Adrenal gland (tissue), 12 donors: ENCODE measurements around the gene PBX1. TPM values are rescaled to one million over a fixed set of nuclear protein-coding genes. Genes with fewer than 3 reads are reported as not detected.

ENCODE experiments used
- DNase-seq, 7 donors: peaks; one replicate each; pipeline ENCODE4 v3.0.0-alpha.2; 2019 to 2020
- H3K27ac ChIP-seq, 5 donors: fragments of 200-600 bp; sonication (generic) in 4 of 5; 1 replicate in 3 of 5; 2 replicates in 2 of 5; pipeline versions ENCODE4 v1.5.1 to v1.8.0; 2016 to 2020; ENCODE audit warnings: mild to moderate bottlenecking in 1 of 5
- H3K27me3 ChIP-seq: fragments of 200-600 bp; 2 replicates; pipeline ENCODE4 v1.8.0; 2021
- H3K36me3 ChIP-seq, 2 donors: fragments of 200-600 bp; replicated peaks in 1 of 2; 1 replicate in 1 of 2; 2 replicates in 1 of 2; pipeline versions ENCODE4 v1.5.1 to v1.8.0; 2018 to 2022
- H3K4me1 ChIP-seq, 2 donors: fragments of 200-600 bp; replicated peaks in 1 of 2; 1 replicate in 1 of 2; 2 replicates in 1 of 2; pipeline versions ENCODE4 v1.5.1 to v1.8.0; 2018 to 2021
- H3K4me3 ChIP-seq, 4 donors: fragments of 200-600 bp; sonication (generic) in 3 of 4; one replicate each; pipeline ENCODE4 v1.5.1; 2016 to 2018
- H3K9me3 ChIP-seq, 3 donors: fragments of 200-600 bp; sonication (generic) in 1 of 3; replicated peaks in 1 of 3; 1 replicate in 2 of 3; 2 replicates in 1 of 3; pipeline versions ENCODE4 v1.5.1 to v1.8.0; 2016 to 2021
- CTCF ChIP-seq, 6 experiments: fragments of 450-650 bp in 4 of 6; fragments of 200-600 bp in 2 of 6; sonication (generic) in 1 of 6; IDR thresholded peaks; 1 replicate in 5 of 6; 2 replicates in 1 of 6; pipeline versions ENCODE4 v1.5.1 to v1.8.0; 2016 to 2021; ENCODE audit warnings: antibody characterized with exemption in 6 of 6, mild to moderate bottlenecking in 2 of 6, moderate library complexity in 1 of 6
- POLR2A ChIP-seq, 2 donors: fragments of 450-650 bp; IDR thresholded peaks; one replicate each; pipeline ENCODE4 v1.6.1; 2017; ENCODE audit warnings: antibody characterized with exemption in 2 of 2, mild to moderate bottlenecking in 2 of 2, moderate library complexity in 1 of 2
- WGBS, 4 donors: extraction: QIAGEN DNeasy Blood & Tissue Kit in 2 of 4; methylation state at CpG; one replicate each; pipeline versions ENCODE4 v1.1.5 to v1.1.7; 2013 to 2017; 5-methylcytosine and 5-hydroxymethylcytosine counted together
- intact Hi-C, 2 donors: fragments of 100-400 bp; cut with DNase I; formaldehyde crosslinking; loops; one replicate each; pipeline versions ENCODE4 v1.14.1 to v1.15.0; 2022 to 2023
- polyA plus RNA-seq, 3 donors: library from polyadenylated mRNA; stranded (reverse); fragments of 200-250 nt in 2 of 3; fragments of 350-450 nt in 1 of 3; fragmentation: Illumina TruSeq in 1 of 3; extraction: RNeasy Lipid Tissue Mini Kit (QIAGEN cat#74804) in 1 of 3; gene quantifications; one replicate each; pipeline ENCODE4 v1.2.3, GENCODE V29; 2013 to 2014
- total RNA-seq, 9 donors: library from RNA; depleted of rRNA in 4 of 9; stranded (reverse); fragments of >200 nt in 4 of 9; fragments of 120-200 nt in 1 of 9; fragmentation: NEBNext Ultra II Directional in 1 of 9; extraction: Animal tissue kit (Norgen Biotek cat#: 25700) in 1 of 9; gene quantifications; one replicate each; pipeline versions ENCODE4 v1.1.0 to v1.2.4, GENCODE V29; 2013 to 2023
- donor health status: healthy with polysubstance abuse.
- donor health status: Bipolar disorder and iron deficiency.
- donor health status: DM: yes; HTN: yes; CAD: no.
- donor health status: DM: no; HTN: no; CAD: no.
- donor health status: DM: no; HTN: no; CAD: no.
- donor health status: DM: yes; HTN: yes; CAD: no.

PBX1 gene
- total and polyA plus RNA-seq, 12 donors = 13.0 to 294 (median 99.3) TPM

- TF ChIP-seq POLR2A (IDR thresholded peaks at IDR 0.05) = no peak
- no peak for TF ChIP-seq CTCF (IDR thresholded peaks at IDR 0.05)
Observed at GRCh38 chr1:164563721-164564360, 4.9 kb downstream of the PBX1 start.

GRCh38 chr1:164564378-164564777 lies 5.4 kb downstream of the PBX1 start:
- 61 to 67% (median 63%) methylated on average over 3 of the region's 3 CpGs for WGBS, 4 donors

More at GRCh38 chr1:164563721-164564360, 4.9 kb downstream of the PBX1 start:
- H3K36me3 ChIP-seq = no peaks in the 10 kb centered on the region
- H3K4me1 ChIP-seq = peaks cover 29 to 60% of the 10 kb centered on the region in 2 donors
- H3K27me3 ChIP-seq = no peaks in the 10 kb centered on the region
- peak overlapping the region in 1 of 4 donors; percentile 75 for H3K4me3 ChIP-seq
- intact Hi-C loops = no loop called here
- no peaks in the 10 kb centered on the region for H3K9me3 ChIP-seq
- H3K27ac ChIP-seq = peak overlapping the region in 3 of 5 donors; percentile 32 to 65 (median 49)
- DNase-seq = no peak
- 45 to 56% (median 52%) methylated on average over 10 of the region's 10 CpGs for WGBS, 4 donors

GRCh38 chr1:164565357-164565756 lies 6.4 kb downstream of the PBX1 start:
- H3K4me3 ChIP-seq = peak overlapping the region in 1 of 4 donors; percentile 36
- peaks cover 29 to 69% of the 10 kb centered on the region in 2 donors for H3K4me1 ChIP-seq
- H3K36me3 ChIP-seq = no peaks in the 10 kb centered on the region
- DNase-seq = no peak
- WGBS, 4 donors = 30 to 49% (median 41%) methylated on average over 2 of the region's 2 CpGs
- H3K27ac ChIP-seq = peak overlapping the region in 2 of 5 donors; percentile 23 to 29
- H3K9me3 ChIP-seq = no peaks in the 10 kb centered on the region
- no peaks in the 10 kb centered on the region for H3K27me3 ChIP-seq
- TF ChIP-seq CTCF (IDR thresholded peaks at IDR 0.05) = no peak
- no peak for TF ChIP-seq POLR2A (IDR thresholded peaks at IDR 0.05)
- intact Hi-C loops = no loop called here

More at GRCh38 chr1:164564378-164564777, 5.4 kb downstream of the PBX1 start:
- Histone ChIP-seq H3K27ac (peak overlapping the region in 3 of 5 donors; percentile 32 to 65 (median 49)), H3K27me3 (no peaks in the 10 kb centered on the region), H3K9me3 (no peaks in the 10 kb centered on the region), H3K36me3 (no peaks in the 10 kb centered on the region), H3K4me3 (peak overlapping the region in 1 of 4 donors; percentile 75), H3K4me1 (peaks cover 29 to 65% of the 10 kb centered on the region in 2 donors)
- TF ChIP-seq CTCF (IDR thresholded peaks at IDR 0.05) = no peak
- TF ChIP-seq POLR2A (IDR thresholded peaks at IDR 0.05) = no peak
- intact Hi-C loops = no loop called here
- DNase-seq = no peak

GRCh38 chr1:164567774-164568173 lies 8.8 kb downstream of the PBX1 start:
- no peak for DNase-seq
- TF ChIP-seq POLR2A (IDR thresholded peaks at IDR 0.05) (no peak), CTCF (IDR thresholded peaks at IDR 0.05) (no peak)
- H3K27me3 ChIP-seq = no peaks in the 10 kb centered on the region
- WGBS, 4 donors = 84 to 92% (median 90%) methylated on average over 4 of the region's 4 CpGs
- H3K36me3 ChIP-seq = no peaks in the 10 kb centered on the region
- intact Hi-C loops = no loop called here
- peaks cover 29 to 66% of the 10 kb centered on the region in 2 donors for H3K4me1 ChIP-seq
- peak overlapping the region in 1 of 5 donors; percentile 17 for H3K27ac ChIP-seq
- H3K9me3 ChIP-seq = peaks cover 0 to 5% (median 0%) of the 10 kb centered on the region in 3 donors
- H3K4me3 ChIP-seq = no peak overlapping the region
